GM21367 (cell line): ENCODE data around the gene TAOK1.

Experiments used
- ATAC-seq: cut with Tn5 transposase; IDR thresholded peaks from one replicate; pipeline ENCODE4 v1.9.1; 2021; ENCODE audit not compliant: unreplicated experiment

Gene TAOK1

DNA sequence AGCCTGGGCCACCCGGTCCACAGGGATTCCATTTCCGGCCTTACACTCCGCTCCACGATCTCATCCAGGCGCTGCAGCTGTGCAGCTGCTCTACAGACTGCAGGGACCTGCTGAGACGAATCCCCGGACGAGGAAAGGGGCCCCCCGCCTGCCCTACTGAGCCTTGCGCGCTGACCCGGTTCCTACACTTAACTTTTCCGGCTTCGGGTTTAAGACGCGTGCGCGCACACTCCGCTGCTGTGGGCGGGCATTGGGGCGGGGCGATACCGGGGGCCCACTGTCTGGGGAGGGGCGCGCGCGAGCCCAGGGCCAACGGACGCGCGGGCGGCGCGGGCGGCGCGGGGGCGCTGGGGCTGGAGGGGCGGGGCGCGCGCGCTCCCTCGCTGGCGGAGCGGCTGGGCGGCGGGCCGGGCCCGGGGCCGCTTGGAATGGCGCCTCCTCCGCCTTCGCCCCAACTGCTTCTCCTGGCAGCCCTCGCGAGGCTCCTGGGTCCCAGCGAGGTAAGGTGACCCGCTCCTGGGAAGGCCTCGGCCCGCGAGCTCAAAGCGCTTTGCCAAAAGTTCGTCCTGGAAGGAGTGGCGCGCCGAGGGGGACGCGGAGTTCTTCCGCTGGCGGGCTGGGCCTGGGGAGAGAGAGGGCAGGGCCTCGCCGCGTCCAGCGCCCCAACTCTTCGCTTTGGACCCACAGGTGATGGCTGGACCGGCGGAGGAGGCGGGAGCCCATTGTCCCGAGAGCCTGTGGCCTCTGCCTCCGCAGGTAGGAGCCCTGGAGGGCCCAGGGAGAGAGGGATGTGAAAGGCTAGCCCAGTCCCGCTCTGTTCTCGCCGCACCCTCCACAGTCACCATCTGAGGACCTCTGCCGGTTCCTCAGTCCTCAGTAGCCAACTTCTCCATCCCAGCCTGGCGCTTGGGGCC lies 178.4 kb downstream of the TAOK1 start, which contains the start of gene TP53I13:
Gene TP53I13 (plus strand): TSS at position 371 of the 914 bp plus-strand sequence. CDS start 58 bp downstream, at position 429.
- ATAC-seq = no peak

DNA sequence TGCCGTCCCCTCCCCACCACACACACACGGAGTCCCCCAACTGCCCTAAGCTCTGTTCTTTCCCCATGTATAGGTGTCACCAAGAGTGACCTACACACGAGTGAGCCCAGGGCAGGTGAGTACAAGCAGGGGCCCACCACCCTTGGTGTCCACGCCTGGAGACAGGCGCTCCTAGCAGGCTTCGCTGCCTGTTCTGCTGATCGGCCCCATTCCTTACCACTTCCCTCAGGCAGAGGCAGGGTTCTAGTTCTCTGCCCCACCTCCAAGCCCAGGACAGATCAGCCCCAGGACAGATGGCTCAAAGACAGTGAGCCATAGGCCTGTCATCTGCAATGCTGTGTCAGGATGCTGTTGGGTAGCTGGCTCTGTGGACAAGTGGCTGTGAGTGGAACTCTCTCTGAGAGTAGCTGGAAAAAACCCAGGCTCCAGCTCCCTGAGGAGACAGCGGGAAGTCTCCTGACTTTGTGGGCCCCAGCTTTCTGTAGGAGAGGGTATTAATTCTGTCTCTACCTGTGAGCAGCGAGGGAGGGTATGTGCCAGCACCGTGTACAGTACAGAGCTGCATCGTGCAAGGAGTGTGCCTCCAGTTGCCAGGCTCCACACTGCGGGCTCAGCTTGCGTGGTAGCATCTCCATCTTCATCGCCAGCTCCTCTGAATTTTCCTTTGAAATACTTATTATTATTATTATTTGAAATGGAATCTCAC lies 179.2 kb downstream of the TAOK1 start:
- no peak for ATAC-seq

DNA sequence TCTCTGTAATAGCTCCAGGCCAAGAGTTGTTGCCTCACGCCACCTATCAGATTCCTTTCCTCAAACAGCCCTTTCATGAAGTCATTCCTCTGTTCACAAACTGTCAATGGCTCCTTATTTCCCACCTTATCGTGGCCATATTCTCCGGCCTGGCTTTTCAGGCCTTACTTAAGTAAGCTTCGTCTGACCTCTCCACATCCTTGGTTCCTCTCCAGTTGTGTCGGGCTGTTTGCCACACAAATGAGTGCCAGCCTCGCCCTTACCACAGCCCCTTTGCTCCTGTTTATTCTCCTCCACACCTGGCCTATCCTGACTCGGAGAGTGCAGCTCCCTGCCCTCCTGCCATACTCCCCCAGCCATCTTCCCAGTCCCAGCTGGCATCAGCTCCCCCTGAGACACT lies 180.4 kb downstream of the TAOK1 start:
- no peak for ATAC-seq

DNA sequence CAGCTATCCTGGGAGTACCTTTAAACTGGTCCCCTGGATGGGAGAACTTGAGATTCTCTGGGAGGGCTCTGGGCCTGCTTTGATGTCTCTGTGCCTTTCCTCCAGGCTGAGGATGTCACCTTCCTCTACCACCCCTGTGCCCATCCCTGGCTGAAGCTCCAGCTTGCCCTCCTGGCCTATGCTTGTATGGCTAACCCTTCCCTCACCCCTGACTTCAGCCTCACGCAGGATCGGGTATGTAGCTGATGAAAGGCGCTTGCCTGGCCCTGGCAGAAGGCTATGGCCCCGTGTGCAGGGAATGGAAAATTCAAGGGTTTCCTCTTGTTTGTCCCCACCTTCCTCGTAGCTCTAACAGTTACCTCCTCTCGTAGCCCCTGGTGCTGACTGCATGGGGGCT lies 181.3 kb downstream of the TAOK1 start:
- no peak for ATAC-seq

DNA sequence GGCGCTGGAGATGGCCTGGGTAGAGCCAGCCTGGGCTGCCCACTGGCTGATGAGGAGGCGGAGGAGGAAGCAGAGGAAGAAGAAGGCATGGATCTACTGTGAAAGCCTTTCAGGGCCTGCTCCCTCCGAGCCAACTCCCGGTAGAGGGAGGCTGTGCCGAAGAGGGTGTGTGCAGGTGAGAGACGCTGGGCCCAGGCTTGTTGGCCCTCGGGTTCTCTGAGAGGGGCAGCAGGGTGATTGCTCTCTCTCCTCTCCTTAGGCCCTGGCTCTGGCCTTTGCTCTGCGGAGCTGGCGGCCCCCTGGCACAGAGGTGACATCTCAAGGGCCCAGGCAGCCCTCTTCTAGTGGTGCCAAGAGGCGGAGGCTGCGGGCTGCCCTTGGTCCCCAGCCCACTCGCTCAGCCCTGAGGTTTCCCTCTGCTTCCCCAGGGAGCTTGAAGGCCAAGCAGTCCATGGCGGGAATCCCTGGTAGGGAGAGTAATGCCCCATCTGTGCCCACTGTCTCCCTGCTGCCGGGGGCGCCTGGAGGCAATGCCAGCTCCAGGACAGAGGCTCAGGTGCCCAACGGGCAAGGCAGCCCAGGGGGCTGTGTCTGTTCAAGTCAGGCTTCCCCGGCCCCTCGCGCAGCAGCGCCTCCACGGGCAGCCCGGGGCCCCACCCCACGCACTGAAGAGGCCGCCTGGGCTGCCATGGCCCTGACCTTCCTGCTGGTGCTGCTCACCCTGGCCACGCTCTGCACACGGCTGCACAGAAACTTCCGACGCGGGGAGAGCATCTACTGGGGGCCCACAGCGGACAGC lies 181.9 kb downstream of the TAOK1 start:
- no peak for ATAC-seq

DNA sequence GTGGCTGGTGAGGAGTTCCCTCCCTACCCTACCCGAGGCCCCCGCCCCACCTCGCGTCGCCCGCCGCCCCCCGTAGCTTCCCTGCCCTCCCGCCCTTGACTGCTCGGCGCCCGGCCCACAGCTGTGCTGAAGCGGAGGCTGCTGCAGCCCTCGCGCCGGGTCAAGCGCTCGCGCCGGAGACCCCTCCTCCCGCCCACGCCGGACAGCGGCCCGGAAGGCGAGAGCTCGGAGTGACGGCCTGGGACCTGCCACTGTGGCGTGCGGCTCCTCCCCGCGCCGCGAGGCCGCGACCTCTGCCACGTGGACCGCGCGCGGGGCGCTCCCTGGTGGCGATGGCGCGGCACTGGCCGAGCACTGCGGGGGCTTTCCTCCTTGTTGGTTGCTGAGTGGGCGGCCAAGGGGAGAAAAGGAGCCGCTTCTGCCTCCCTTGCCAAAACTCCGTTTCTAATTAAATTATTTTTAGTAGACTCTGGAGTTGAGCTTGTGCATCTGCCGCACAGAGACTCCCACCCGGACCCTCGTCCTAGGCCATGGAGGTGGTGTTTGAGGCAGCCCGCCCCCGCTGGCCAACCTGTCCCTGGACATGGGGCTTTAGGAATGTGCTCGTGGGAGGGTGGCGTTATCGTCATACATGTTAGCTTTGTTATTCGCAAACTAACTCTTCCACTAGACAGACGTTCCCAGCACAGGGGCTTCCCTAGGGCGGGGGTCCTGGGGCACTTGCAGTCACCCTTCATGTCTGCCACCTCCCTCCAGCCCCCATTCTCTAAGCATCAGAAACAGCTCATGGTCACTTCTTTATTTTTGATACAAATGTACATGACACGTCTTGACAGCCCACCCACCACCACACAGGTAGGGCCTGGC lies 182.8 kb downstream of the TAOK1 start:
- ATAC-seq = no peak

DNA sequence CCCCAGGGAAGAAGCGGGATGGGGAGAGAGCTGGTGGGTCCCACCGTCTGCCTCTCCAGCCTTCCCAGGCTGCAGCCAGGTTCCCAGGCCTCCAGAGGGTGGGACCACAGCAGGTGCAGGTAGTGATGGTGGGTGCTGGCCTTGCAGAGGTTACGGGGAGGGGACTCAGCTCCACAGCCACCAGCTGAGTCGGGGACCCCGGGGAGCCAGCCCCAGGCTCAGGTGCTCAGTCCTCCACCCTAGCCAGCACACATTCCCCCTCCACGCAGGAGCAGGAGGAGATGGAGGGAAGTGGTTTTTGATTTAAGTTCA lies 183.4 kb downstream of the TAOK1 start:
- ATAC-seq = no peak

DNA sequence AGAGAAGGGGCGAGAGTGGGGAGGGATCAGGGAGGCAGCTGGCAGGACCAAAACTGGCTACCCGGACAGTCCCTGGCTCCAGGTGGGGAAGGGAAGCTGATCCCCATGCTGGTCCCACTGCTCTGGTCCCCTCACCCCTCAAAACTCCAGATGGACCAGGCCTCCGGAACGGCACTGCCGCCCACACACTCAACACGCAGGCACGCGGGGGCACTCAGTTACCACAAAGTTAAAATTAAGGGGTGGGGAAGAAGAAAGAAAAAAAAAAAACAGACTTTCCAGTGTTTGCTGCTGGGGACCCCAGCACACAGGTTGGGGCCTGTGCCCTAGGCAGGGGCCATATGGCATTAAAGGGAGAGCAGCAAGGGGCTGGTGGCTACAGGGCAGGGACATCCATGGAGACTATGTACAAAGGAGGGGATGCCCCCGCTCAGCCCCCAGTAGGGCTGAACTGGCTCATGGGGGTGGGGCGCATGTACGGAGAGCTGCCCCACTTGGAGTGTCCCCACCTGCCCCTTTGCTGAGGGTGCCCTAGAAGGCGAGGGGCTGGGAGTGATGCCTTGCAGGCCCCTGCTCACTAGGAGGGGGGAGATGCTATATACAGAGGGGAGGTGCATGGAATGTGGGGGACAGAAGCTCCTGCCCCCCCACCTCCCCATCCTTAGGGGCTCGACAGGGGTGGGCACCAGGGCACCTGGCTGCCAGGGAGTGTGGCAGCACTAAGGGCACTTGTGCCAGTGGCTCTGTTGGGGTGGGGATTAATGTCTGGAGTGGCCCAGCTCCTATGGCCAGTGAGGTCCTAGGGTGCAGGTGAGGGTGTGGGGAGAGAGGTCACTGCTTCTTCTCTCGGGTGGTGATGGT lies 183.9 kb downstream of the TAOK1 start:
- no peak for ATAC-seq

DNA sequence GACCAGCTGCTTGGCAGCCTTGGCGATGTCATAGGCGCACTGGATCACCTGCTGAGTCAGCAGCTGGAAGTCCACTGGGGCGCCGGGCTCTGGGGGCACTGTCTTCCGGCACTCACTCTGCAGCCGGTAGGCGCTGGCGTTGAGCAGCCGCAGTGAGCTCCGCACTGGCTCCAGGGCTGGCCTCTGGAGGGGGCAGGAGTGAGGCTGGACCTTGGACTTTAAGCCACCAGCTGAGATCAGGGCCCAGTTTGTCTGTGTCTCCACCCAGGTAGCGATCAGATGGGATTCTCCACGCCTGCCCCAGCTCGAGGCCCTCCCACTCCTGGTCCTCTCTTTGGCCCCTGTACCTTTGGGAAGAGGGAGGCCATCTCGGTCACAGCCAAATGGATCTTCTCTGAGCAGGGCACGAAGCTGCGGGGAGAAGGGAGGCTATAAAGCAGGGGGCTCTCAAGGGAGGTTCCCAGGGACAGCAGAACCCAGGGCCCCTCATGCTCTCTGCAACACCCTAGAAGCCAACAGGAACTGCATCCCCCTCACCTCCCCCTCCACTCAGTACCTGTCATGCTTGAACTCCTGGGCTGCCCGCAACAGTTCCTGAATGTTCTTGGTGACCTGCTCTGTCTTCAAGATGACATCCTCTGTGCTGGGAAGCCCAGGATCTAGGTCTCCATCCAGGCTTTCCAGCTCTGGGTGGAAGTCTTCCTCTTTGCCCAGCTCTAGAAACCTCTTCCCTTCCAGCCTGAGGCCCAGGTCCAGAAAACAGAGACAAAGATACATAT lies 184.8 kb downstream of the TAOK1 start:
- ATAC-seq = no peak

DNA sequence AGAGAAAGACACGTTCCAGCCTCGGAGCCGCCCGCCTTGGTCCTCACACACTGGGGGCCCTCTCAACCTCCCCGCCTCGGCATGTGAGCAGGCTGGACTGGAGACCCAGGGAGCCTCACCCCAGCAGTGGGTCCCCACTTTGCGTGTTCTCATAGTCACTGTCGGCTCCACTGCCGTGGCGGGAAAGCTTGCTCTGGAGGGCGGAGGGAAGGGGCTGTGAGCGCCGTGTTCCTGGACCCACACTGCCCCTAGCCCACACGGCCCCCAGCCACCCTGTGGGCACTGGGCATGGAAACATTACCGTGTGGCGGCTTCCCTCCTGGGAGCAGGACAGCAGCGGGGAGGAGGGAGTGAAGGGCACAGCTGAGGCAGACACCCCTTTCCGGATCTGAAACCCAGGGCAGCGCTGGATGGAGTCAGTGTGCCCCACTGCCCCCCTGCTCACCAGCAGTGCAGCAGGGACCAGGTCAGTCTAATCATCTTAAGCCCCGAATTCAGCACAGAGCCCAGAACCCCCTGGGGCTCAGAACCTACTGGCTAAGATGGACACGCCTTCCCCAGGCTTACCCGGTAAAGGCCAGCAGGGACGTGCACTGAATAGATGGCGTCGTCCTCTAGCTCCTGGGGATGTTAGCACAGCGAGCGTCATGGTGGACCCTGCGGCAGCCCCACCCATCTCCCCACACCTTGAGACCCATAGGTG lies 185.5 kb downstream of the TAOK1 start:
- ATAC-seq = no peak

DNA sequence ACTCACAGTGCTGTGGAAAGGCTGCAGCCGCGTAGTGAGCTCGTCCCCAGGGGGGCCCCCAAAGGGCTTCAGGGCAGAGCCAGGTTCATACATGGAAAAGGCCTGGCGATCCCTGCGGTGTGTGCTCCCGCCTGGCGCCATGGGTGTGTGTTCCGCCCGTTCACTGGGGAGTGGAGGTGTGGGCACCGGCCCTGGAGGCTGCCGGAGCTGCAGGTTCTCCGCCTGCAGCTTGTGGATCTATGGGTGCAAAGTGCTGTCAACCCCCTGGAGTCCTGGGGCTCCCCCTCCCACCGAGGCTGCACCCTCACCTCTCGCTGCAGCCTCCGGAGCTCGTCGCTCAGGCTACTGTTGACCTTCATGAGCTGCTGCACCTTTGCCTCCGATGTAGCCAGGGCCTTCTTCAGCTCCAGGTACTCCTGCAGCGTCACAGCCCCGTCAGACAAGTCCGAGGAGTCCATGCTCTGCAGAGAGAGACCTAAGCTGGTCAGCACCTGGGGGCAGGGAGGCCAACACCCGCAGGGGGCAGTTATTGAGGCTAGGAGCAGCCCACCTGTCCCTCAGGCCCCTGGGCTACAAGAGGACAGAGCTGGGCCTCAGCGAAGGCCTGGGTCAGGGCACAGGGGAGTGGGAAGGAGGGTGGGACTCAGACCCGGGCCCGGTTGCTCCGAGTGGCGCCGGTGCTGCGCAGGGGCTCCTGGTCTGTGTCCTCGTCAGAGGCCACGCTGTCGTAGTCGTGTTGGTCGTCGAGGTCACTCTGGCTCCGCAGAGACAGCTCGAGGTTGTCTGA lies 186.2 kb downstream of the TAOK1 start:
- no peak for ATAC-seq

DNA sequence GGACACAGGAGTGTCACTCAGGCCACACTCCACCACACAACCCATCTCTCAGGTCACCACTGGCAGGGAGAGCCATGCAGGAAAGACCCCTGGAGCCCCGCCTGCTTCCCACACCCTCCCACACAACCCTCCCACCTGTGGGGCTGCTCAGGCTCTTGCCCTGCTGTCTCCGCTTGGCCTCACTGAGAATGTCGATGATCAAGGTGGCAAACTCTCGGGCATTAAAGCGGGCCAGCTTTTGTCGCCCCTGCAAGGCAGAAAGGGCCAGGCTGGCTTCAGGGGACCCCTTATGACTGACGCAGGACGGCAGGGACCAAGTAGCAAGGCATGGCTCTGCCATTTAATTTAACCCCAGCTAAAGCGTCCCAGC lies 186.8 kb downstream of the TAOK1 start:
- ATAC-seq = no peak

DNA sequence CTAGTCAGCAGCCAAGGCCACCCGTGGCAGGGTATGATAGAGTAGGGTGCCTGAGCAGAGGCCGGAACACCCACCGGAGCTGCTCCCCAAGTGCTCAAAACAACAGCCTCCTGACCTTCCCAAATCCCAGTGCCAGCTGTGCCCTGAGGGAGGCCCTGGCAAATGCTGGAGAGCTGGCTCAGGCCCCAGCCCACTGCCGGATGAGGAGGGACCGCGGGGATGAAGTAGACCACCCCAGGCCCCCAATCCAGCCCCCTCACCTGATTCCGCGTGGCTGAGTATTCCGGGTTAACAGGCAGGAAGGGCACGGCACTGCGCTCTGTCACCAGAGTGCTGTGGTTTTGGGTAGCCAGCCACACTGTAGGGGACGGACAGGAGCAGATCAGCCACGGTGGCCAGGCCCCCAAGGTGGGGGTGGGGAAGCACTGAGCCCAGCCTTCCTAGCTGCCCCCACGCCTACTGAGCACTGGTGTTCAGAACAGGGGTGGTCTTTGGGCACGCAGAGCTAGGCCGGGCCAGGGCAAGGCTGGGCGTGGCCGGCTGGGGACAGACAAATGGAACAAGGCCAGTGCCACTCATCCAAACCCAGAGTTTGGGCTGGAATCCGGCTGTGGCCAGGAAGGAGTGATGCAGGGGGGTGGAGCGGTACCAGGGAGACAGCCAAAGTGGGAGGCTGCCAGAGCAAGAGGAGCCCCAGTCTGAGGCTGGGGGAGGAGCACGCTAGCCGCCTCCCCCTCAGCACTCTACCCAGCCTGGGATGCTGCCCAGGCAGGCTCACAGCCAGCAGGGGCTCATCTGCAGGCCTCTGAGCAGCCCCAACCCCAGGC lies 187.4 kb downstream of the TAOK1 start:
- no peak for ATAC-seq

DNA sequence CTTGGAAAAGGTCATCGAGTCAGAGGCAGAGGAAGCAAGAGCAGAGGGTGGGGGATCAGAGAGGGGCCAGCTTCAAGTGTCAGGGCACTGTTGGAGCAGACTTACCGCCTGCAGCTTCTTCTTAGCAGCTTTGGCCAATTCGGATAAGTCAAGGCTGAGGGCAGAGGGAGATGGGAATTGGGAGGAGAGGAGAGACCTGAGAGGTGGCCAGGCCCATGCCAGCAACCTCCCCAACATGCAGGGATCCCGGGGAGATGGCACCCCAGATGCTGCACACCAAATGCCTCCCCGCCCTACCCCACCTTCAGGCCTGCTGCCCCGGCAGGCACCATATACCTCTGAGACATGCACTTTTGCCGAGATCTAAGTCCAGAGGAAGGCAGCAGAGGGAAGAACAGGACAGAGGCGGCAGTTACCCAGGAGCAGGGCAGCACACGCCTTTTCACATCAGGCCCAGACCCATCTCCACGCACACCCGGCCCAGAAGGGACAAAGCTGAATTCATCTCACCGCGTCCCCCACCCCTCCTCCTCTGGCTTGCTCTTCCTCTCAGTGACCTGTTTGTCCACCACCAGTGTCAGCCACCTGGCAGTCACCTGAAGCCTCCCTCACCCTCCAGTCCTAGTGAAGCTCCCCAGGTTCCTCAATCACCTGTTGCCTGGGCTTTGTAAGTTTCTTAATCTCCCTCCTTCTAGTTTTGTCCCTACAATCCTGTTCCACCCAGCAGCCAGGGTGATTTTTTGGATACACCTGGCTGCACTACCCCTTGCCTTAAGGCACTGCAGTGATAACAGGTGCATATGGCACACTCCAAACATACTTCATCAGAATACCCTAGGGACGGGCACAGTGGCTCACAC lies 188.7 kb downstream of the TAOK1 start:
- ATAC-seq = no peak

DNA sequence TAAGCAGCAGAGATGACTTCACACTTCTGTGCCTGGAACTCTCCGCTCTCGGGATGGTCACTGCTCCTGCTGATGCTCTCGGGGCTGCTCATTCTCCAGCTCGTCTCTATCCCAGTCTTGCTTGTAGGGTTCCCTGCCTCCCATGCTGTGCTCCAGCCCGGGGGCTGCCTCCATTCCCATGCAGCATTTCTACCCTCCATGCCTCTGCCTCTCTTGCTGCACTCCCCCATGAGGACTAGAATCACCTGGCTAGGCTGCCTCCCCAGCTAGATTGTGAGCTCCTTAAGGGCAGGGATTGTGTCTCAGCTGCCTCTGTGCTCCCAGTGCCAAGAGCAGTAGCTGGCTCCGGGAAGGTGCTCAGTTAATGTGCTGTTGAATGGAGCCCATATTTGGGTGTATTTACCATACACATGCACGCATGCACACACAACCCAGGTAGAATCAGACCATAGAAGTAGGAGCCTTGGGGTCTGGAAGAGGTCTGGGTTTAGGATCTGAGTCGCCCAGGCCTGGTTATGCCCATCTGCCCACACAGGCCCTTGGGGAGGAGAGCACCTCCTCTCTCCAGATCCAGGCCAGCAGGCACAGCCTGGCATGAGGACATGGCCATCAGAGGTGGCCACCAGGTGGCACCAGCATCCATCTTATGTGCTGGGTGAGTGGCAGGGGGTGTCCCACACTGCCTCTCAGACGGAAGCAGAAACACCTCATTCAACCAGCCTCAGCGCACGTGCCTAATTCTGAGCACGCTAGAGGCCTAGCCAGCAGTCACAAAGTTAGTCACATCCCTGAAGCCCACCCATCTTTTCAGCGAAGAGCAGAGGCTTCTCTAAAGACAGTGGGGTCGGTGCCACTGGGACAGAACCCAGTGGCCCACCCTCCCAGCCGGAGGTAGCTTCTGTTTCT lies 190.0 kb downstream of the TAOK1 start:
- peak; percentile 69 for ATAC-seq
